ENCODE results near the gene GABRP. TPM values are rescaled to one million over a fixed set of nuclear protein-coding genes. Genes with fewer than 3 reads are reported as not detected.

Gene GABRP
- total RNA-seq, 2 experiments from 2014 or later: not detected

DNA sequence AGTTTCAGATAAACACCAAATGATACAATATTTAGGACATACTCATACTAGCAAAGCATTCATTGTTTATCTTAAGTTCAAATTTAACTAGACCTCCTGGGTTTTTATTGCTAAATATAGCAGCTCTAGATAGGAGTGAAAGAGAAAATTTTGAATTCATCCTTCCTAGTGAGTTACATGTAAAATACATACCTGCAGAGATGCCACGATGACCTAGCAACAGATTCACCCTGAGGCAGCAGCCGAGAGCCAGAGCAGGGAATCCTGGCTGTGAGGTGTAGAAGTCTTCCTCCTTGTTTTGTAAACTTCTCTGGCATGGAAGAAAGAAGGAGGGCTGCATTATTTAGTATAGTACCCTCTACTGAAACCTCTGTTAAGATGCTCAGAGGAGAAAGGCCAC, 25.9 kb upstream of the GABRP start:
- DNase-seq (ENCODE audit: low spot score): no peak
- Histone ChIP-seq H3K4me2 (ENCODE audit: low read length) (no peak overlapping the region), H3K4me1 (ENCODE audit: insufficient read depth, low read length, poor library complexity, severe bottlenecking) (no peaks in the 10 kb centered on the region), H3K27ac (ENCODE audit: low read depth, low read length, poor library complexity, severe bottlenecking) (no peak overlapping the region), H3K9me3 (ENCODE audit: low read length) (no peaks in the 10 kb centered on the region), H2AFZ (ENCODE audit: low read length) (no peak overlapping the region), H3K9me2 (ENCODE audit: insufficient read depth, low read length) (no peaks in the 10 kb centered on the region), H3K79me2 (ENCODE audit: insufficient read depth, low read depth, low read length) (no peaks in the 10 kb centered on the region), H3K4me3 (ENCODE audit: low read depth, low read length, poor library complexity, severe bottlenecking) (no peak overlapping the region), H3K36me3 (ENCODE audit: insufficient read depth, low read length) (no peaks in the 10 kb centered on the region), H4K20me1 (ENCODE audit: insufficient read depth, low read length) (no peaks in the 10 kb centered on the region)
- CTCF ChIA-PET (ENCODE audit: unreplicated experiment): no interaction called here
- POLR2A ChIA-PET: no interaction called here
- intact Hi-C loops (cut with micrococcal nuclease; ENCODE audit: unreplicated experiment): no loop called here
- no peak for TF ChIP-seq EZH2phosphoT487 (IDR thresholded peaks at IDR 0.05; ENCODE audit: borderline replicate concordance, low read depth, low read length)
- TF ChIP-seq, protein P1, sequence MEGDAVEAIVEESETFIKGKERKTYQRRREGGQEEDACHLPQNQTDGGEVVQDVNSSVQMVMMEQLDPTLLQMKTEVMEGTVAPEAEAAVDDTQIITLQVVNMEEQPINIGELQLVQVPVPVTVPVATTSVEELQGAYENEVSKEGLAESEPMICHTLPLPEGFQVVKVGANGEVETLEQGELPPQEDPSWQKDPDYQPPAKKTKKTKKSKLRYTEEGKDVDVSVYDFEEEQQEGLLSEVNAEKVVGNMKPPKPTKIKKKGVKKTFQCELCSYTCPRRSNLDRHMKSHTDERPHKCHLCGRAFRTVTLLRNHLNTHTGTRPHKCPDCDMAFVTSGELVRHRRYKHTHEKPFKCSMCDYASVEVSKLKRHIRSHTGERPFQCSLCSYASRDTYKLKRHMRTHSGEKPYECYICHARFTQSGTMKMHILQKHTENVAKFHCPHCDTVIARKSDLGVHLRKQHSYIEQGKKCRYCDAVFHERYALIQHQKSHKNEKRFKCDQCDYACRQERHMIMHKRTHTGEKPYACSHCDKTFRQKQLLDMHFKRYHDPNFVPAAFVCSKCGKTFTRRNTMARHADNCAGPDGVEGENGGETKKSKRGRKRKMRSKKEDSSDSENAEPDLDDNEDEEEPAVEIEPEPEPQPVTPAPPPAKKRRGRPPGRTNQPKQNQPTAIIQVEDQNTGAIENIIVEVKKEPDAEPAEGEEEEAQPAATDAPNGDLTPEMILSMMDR (conservative IDR thresholded peaks at IDR 0.05; ENCODE audit: low read length): no peak
- BruUV-seq (replicated peaks): no TSS peak

DNA sequence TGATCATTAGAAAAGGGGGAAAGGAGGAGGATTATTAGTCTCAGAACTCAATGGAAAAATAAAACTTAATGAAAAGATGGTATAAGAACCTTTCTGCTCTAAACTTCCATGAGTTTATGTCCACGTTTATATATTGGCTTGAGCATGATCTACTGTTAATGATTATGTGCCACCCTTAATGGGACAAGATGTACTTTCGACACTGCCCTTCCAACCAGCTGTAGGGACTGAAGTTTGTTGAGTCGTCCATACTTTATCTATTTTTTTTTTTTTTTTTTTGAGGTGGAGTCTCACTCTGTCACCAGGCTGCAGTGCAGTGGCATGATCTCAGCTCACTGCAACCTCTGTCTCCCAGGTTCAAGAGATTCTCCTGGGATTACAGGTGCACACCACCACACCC, 25.0 kb upstream of the GABRP start:
- Histone ChIP-seq H3K36me3 (ENCODE audit: insufficient read depth, low read length) (no peaks in the 10 kb centered on the region), H3K4me2 (ENCODE audit: low read length) (no peak overlapping the region), H3K9me2 (ENCODE audit: insufficient read depth, low read length) (no peaks in the 10 kb centered on the region), H3K4me1 (ENCODE audit: insufficient read depth, low read length, poor library complexity, severe bottlenecking) (no peaks in the 10 kb centered on the region), H2AFZ (ENCODE audit: low read length) (no peak overlapping the region), H3K79me2 (ENCODE audit: insufficient read depth, low read depth, low read length) (no peaks in the 10 kb centered on the region), H3K4me3 (ENCODE audit: low read depth, low read length, poor library complexity, severe bottlenecking) (no peak overlapping the region), H4K20me1 (ENCODE audit: insufficient read depth, low read length) (no peaks in the 10 kb centered on the region), H3K27ac (ENCODE audit: low read depth, low read length, poor library complexity, severe bottlenecking) (no peak overlapping the region), H3K9me3 (ENCODE audit: low read length) (no peaks in the 10 kb centered on the region)
- intact Hi-C loops (cut with micrococcal nuclease; ENCODE audit: unreplicated experiment): no loop called here
- ChIA-PET CTCF (ENCODE audit: unreplicated experiment) (no interaction called here), POLR2A (interaction anchor here (0.7 kb wide), 1 partner anchor 517 kb away, joined by 3 read pairs; no protein-coding TSS in a partner anchor)
- no TSS peak for BruUV-seq (replicated peaks)
- no peak for TF ChIP-seq EZH2phosphoT487 (IDR thresholded peaks at IDR 0.05; ENCODE audit: borderline replicate concordance, low read depth, low read length)
- TF ChIP-seq, protein P1 (conservative IDR thresholded peaks at IDR 0.05; ENCODE audit: low read length): no peak
- DNase-seq (ENCODE audit: low spot score): no peak

DNA sequence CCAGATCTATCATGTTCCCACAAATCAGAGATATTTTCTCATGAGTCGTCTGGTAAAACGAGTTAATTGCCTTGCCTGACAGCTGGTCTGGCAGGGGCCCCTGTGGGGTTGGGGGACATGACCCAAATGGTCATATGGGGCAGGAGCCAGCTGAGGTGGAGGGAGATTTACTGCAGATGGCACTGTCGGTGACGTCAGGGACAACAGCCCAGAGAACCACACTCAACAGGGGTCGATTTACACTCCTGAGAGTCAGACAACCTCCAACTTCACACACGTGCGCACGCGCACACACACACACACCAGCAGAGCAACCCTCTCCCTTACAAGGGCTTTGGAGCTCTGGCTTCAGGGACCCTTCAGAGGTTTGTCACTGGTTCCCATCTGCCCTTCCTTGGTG, 23.4 kb upstream of the GABRP start:
- Histone ChIP-seq H3K4me3 (ENCODE audit: low read depth, low read length, poor library complexity, severe bottlenecking) (no peak overlapping the region), H3K4me2 (ENCODE audit: low read length) (no peak overlapping the region), H3K27ac (ENCODE audit: low read depth, low read length, poor library complexity, severe bottlenecking) (no peak overlapping the region), H3K4me1 (ENCODE audit: insufficient read depth, low read length, poor library complexity, severe bottlenecking) (no peaks in the 10 kb centered on the region), H4K20me1 (ENCODE audit: insufficient read depth, low read length) (no peaks in the 10 kb centered on the region), H3K9me2 (ENCODE audit: insufficient read depth, low read length) (no peaks in the 10 kb centered on the region), H2AFZ (ENCODE audit: low read length) (no peak overlapping the region), H3K36me3 (ENCODE audit: insufficient read depth, low read length) (no peaks in the 10 kb centered on the region), H3K9me3 (ENCODE audit: low read length) (no peaks in the 10 kb centered on the region), H3K79me2 (ENCODE audit: insufficient read depth, low read depth, low read length) (no peaks in the 10 kb centered on the region)
- TF ChIP-seq, protein P1 (conservative IDR thresholded peaks at IDR 0.05; ENCODE audit: low read length): no peak
- no peak for TF ChIP-seq EZH2phosphoT487 (IDR thresholded peaks at IDR 0.05; ENCODE audit: borderline replicate concordance, low read depth, low read length)
- intact Hi-C loops (cut with micrococcal nuclease; ENCODE audit: unreplicated experiment): no loop called here
- no peak for DNase-seq (ENCODE audit: low spot score)
- ChIA-PET CTCF (ENCODE audit: unreplicated experiment) (no interaction called here), POLR2A (no interaction called here)
- no TSS peak for BruUV-seq (replicated peaks)
